ENCODE measurements around the gene FBXW9. TPM values are rescaled to one million over a fixed set of nuclear protein-coding genes. Genes with fewer than 3 reads are reported as not detected.

FBXW9 gene
- total and polyA plus RNA-seq, 2 of the 8 experiments (the other 6 are each of a cell fraction or from before 2014, with no cell fraction given): 10.8 to 30.1 TPM

- Histone ChIP-seq H2BK15ac (ENCODE audit: low read length) (no peak overlapping the region), H2BK120ac (replicated peaks; ENCODE audit: low read depth, low read length) (no peak overlapping the region), H3K9ac (replicated peaks in 1 of 4; ENCODE audit: extremely low read depth in 1 of 4, low read depth in 3 of 4, low read length in 3 of 4) (no peak overlapping the region), H2BK5ac (ENCODE audit: low read depth, low read length) (no peak overlapping the region), H3K56ac (replicated peaks; ENCODE audit: insufficient read length, low read depth, low read length) (no peak overlapping the region), H3K27ac (ENCODE audit: low read depth, low read length) (no peak overlapping the region), H3K14ac (ENCODE audit: insufficient read length) (no peak overlapping the region), H3K23ac (ENCODE audit: insufficient read length) (no peak overlapping the region), H3K18ac (ENCODE audit: extremely low read depth, low read length) (no peak overlapping the region), H3K36me3 (ENCODE audit: control insufficient read depth in 2 of 4, insufficient read depth in 4 of 4, low read length in 3 of 4) (no peaks in the 10 kb centered on the region), H2BK12ac (ENCODE audit: low read depth, low read length) (no peak overlapping the region), H2AFZ (ENCODE audit: low read length) (no peak overlapping the region), H3K79me2 (ENCODE audit: control insufficient read depth in 1 of 2, insufficient read depth in 2 of 2, low read length in 2 of 2) (no peaks in the 10 kb centered on the region), H4K5ac (ENCODE audit: insufficient read length, low read depth, low read length) (no peak overlapping the region), H4K8ac (ENCODE audit: extremely low read depth, insufficient read depth, low read length) (peak overlapping the region; percentile 11; the same call in 1 of the 2 replicates), H3K23me2 (ENCODE audit: low read depth, low read length) (no peaks in the 10 kb centered on the region), H3K27me3 (replicated peaks in 1 of 4; ENCODE audit: control insufficient read depth in 3 of 4, extremely low read depth in 1 of 4, insufficient read depth in 3 of 4, low read length in 3 of 4) (no peaks in the 10 kb centered on the region), H3K4me2 (ENCODE audit: insufficient read depth in 1 of 2, low read depth in 2 of 2, low read length in 2 of 2) (no peak overlapping the region), H3K79me1 (ENCODE audit: low read depth, low read length) (no peaks in the 10 kb centered on the region), H2BK20ac (ENCODE audit: low read length) (no peak overlapping the region), H2AK5ac (ENCODE audit: low read depth, low read length) (no peak overlapping the region), H4K20me1 (replicated peaks in 1 of 2; ENCODE audit: control insufficient read depth in 1 of 2, insufficient read depth in 2 of 2, low read length in 2 of 2) (peaks cover 0 to 8% of the 10 kb centered on the region in 2 experiments), H3K4ac (replicated peaks; ENCODE audit: insufficient read length, low read depth, low read length) (no peak overlapping the region), H3K4me1 (replicated peaks in 1 of 4; ENCODE audit: control insufficient read depth in 3 of 4, insufficient read depth in 4 of 4, low read length in 3 of 4) (no peaks in the 10 kb centered on the region), H4K91ac (replicated peaks; ENCODE audit: insufficient read length, low read length) (no peak overlapping the region), H3K9me3 (ENCODE audit: insufficient read depth in 2 of 2, low read depth in 1 of 2, low read length in 1 of 2) (no peaks in the 10 kb centered on the region), H3K4me3 (ENCODE audit: extremely low read depth in 1 of 4, insufficient read depth in 2 of 4, low read depth in 3 of 4, low read length in 4 of 4) (no peak overlapping the region)
- FAIRE-seq (no peak), DNase-seq (ENCODE audit: low read depth in 1 of 2, low spot score in 2 of 2) (no peak)
- POLR2A ChIA-PET (ENCODE audit: partially characterized antibody): interaction anchor here (1.4 to 9.2 kb wide), 2 partner anchors 10 to 69 kb away, joined by 3 to 93 read pairs; partner anchors contain the start of gene DHPS
- CTCF ChIA-PET (ENCODE audit: partially characterized antibody): interaction anchor here (0.6 to 1.4 kb wide), 2 partner anchors 12 to 175 kb away, joined by 4 to 5 read pairs; no protein-coding TSS in a partner anchor
- WGBS, 2 experiments (ENCODE audit: extremely low coverage in 1 of 2, insufficient coverage in 1 of 2, insufficient read length in 1 of 2, insufficient replicate concordance in 2 of 2, low coverage in 1 of 2, low lambda C conversion rate in 2 of 2, missing lambda C conversion rate in 1 of 2): 88% methylated on average over 9 of the region's 12 CpGs; no CpG with 5 or more reads in 1 of the 2 experiments
- TF ChIP-seq JUND (IDR thresholded peaks at IDR 0.05; ENCODE audit: low read length) (no peak), PHF8 (conservative IDR thresholded peaks at IDR 0.05; ENCODE audit: low read depth, low read length) (no peak), SAP30 (IDR thresholded peaks at IDR 0.05; ENCODE audit: insufficient read depth, insufficient replicate concordance, low read length) (no peak), YY1 (IDR thresholded peaks at IDR 0.05; ENCODE audit: low read depth, low read length) (no peak), RBBP5 (IDR thresholded peaks at IDR 0.05; ENCODE audit: borderline replicate concordance, low read depth, low read length) (no peak), SP2 (IDR thresholded peaks at IDR 0.05; ENCODE audit: low read length) (no peak), ATF3 (IDR thresholded peaks at IDR 0.05; ENCODE audit: insufficient read depth, low read depth, low read length) (no peak), TBP (IDR thresholded peaks at IDR 0.05; ENCODE audit: low read depth, low read length) (no peak), CTBP2 (IDR thresholded peaks at IDR 0.05; ENCODE audit: borderline replicate concordance, insufficient read depth, insufficient read length, low read length) (no peak), RXRA (IDR thresholded peaks at IDR 0.05; ENCODE audit: insufficient read depth, low read depth, low read length) (no peak)
- TF ChIP-seq, protein P1, sequence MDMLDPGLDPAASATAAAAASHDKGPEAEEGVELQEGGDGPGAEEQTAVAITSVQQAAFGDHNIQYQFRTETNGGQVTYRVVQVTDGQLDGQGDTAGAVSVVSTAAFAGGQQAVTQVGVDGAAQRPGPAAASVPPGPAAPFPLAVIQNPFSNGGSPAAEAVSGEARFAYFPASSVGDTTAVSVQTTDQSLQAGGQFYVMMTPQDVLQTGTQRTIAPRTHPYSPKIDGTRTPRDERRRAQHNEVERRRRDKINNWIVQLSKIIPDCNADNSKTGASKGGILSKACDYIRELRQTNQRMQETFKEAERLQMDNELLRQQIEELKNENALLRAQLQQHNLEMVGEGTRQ (IDR thresholded peaks at IDR 0.05; ENCODE audit: low read length): no peak
Measured at GRCh38 chr19:12689012-12689411, 7.4 kb downstream of the FBXW9 start.

All from H1 (cell line).